K562 (cell line): ENCODE data around the gene TTC39C.

Source experiments
- TAF1 ChIP-seq: IDR thresholded peaks from 2 replicates; pipeline ENCODE4 v1.6.1; 2011; ENCODE audit warnings: mild to moderate bottlenecking, low read length, moderate library complexity; ENCODE audit not compliant: insufficient read depth, control insufficient read depth, severe bottlenecking; ENCODE audit errors: extremely low read depth
- TF ChIP-seq, protein P1 (sequence below), 3 experiments: IDR thresholded peaks in 2 of 3; conservative IDR thresholded peaks in 1 of 3; 2 replicates each; pipeline ENCODE4 v1.5.1; 2011 to 2012; ENCODE audit warnings: low read length in 3 of 3, mild to moderate bottlenecking in 3 of 3, control low read depth in 2 of 3, improper control_type of control experiment in 1 of 3, inconsistent platforms in 1 of 3, low read depth in 1 of 3, mixed read lengths in 1 of 3, moderate library complexity in 1 of 3; ENCODE audit not compliant: insufficient read depth in 2 of 3

DNA sequence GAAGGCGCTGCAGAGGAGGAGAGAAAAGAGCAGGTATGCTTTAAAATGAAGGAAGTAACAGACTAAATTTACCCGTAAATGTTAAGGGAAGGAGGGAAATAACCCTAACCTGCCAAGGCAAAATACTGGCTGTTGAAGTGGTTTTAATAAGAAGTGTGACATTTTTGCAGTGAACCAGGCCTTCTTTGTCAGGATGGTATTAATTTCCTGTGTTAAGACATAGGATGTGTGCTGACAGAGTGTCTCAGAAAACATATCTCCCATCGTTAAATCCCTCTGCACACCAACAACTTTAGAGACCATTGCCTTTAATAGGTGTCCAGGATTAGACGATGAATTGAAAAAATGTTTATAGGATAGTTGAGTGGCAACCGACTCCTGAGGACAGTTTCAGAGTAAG, 9.9 kb downstream of the TTC39C start:
- TF ChIP-seq, protein P1, sequence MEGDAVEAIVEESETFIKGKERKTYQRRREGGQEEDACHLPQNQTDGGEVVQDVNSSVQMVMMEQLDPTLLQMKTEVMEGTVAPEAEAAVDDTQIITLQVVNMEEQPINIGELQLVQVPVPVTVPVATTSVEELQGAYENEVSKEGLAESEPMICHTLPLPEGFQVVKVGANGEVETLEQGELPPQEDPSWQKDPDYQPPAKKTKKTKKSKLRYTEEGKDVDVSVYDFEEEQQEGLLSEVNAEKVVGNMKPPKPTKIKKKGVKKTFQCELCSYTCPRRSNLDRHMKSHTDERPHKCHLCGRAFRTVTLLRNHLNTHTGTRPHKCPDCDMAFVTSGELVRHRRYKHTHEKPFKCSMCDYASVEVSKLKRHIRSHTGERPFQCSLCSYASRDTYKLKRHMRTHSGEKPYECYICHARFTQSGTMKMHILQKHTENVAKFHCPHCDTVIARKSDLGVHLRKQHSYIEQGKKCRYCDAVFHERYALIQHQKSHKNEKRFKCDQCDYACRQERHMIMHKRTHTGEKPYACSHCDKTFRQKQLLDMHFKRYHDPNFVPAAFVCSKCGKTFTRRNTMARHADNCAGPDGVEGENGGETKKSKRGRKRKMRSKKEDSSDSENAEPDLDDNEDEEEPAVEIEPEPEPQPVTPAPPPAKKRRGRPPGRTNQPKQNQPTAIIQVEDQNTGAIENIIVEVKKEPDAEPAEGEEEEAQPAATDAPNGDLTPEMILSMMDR (IDR thresholded peaks at IDR 0.05 in 2 of 3, conservative IDR thresholded peaks at IDR 0.05 in 1 of 3; ENCODE audit: insufficient read depth in 2 of 3, low read depth in 1 of 3, low read length in 3 of 3): no peak
- TF ChIP-seq TAF1: no peak
